Endothelial cell of umbilical vein (primary cell): Measurements from ENCODE around the gene SLC25A27. TPM values are rescaled to one million over a fixed set of nuclear protein-coding genes. Genes with fewer than 3 reads are reported as not detected.

Experiments
- BruUV-seq: library from RNA; stranded (reverse); fragments of 400-500 nt; replicated peaks from 2 replicates; lab custom pipeline; 2021; lab: Mats Ljungman, UMichigan
- CTCF ChIA-PET: fragments of 300-600, 350-600 bp; sonication (Branson Sonifier 250); formaldehyde crosslinking; loops from one replicate; lab custom pipeline; 2021; ENCODE audit warnings: antibody characterized with exemption, inconsistent platforms; lab: Charles Lee
- POLR2A ChIA-PET: fragments of 300-600, 350-600 bp; sonication (Branson Sonifier 250); formaldehyde crosslinking; loops from one replicate; lab custom pipeline; 2021; ENCODE audit warnings: antibody characterized with exemption, inconsistent platforms; lab: Charles Lee
- DNase-seq: peaks from one replicate; pipeline ENCODE4 v3.0.0-alpha.2; 2011; ENCODE audit warnings: low read depth, low spot score
- FAIRE-seq: peaks from 2 replicates; lab custom pipeline; 2011; peaks lifted over from hg19 to GRCh38; lab: Jason Lieb, UNC
- H2AFZ ChIP-seq: 2 replicates; pipeline ENCODE4 v1.6.0; 2012; ENCODE audit warnings: low read depth, low read length, control low read depth, inconsistent platforms
- H3K27ac ChIP-seq: 2 replicates; pipeline ENCODE4 v1.5.1; 2011; ENCODE audit warnings: low read depth, mild to moderate bottlenecking, control low read depth, low read length, moderate library complexity; ENCODE audit not compliant: insufficient read depth
- H3K27me3 ChIP-seq, 2 experiments: 2 replicates each; pipeline versions ENCODE4 v1.6.0 to v1.6.1; 2011; ENCODE audit warnings: low read length in 2 of 2, mixed read lengths in 1 of 2; ENCODE audit not compliant: control insufficient read depth in 2 of 2, insufficient read depth in 2 of 2
- H3K36me3 ChIP-seq, 2 experiments: 2 replicates in 1 of 2; 3 replicates in 1 of 2; pipeline ENCODE4 v1.5.1; 2011; ENCODE audit warnings: low read length in 2 of 2, mild to moderate bottlenecking in 1 of 2, moderate library complexity in 1 of 2; ENCODE audit not compliant: control insufficient read depth in 2 of 2, insufficient read depth in 2 of 2; ENCODE audit errors: extremely low read depth in 1 of 2
- H3K4me1 ChIP-seq: 3 replicates; pipeline ENCODE4 v1.5.1; 2011; ENCODE audit warnings: mild to moderate bottlenecking, low read length; ENCODE audit not compliant: control insufficient read depth, insufficient read depth; ENCODE audit errors: extremely low read depth
- H3K4me2 ChIP-seq: 2 replicates; pipeline ENCODE4 v1.6.1; 2011; ENCODE audit warnings: low read length, control low read depth, mixed read lengths; ENCODE audit not compliant: insufficient read depth
- H3K4me3 ChIP-seq, 3 experiments: fragments of 200-600 bp in 1 of 3; sonication (generic), shearing (Covaris generic) in 1 of 3; replicated peaks in 1 of 3; 2 replicates each; pipeline ENCODE4 v1.5.1; 2011 to 2016; ENCODE audit warnings: control low read depth in 3 of 3, low read length in 3 of 3, mild to moderate bottlenecking in 2 of 3, inconsistent platforms in 1 of 3, low read depth in 1 of 3, moderate library complexity in 1 of 3; ENCODE audit not compliant: insufficient read depth in 1 of 3
- H3K79me2 ChIP-seq: 2 replicates; pipeline ENCODE4 v1.6.0; 2012; ENCODE audit warnings: low read length, inconsistent platforms; ENCODE audit not compliant: control insufficient read depth, insufficient read depth
- H3K9ac ChIP-seq: replicated peaks from 2 replicates; pipeline ENCODE3; 2011; ENCODE audit warnings: low read length, control low read depth; ENCODE audit not compliant: insufficient read depth; ENCODE audit errors: extremely low read depth
- H3K9me1 ChIP-seq: replicated peaks from 3 replicates; pipeline ENCODE4 v1.6.0; 2011; ENCODE audit warnings: mild to moderate bottlenecking, low read length; ENCODE audit not compliant: control insufficient read depth, insufficient read depth; ENCODE audit errors: extremely low read depth
- H3K9me3 ChIP-seq: replicated peaks from 2 replicates; pipeline ENCODE4 v1.5.1; 2012; ENCODE audit warnings: low read length, inconsistent platforms; ENCODE audit not compliant: control insufficient read depth, insufficient read depth
- H4K20me1 ChIP-seq: replicated peaks from 2 replicates; pipeline ENCODE3; 2011; ENCODE audit warnings: mild to moderate bottlenecking, low read length; ENCODE audit not compliant: control insufficient read depth, insufficient read depth; ENCODE audit errors: extremely low read depth
- CTCF ChIP-seq, 2 donors: IDR thresholded peaks; 1 replicate in 1 of 2; 2 replicates in 1 of 2; pipeline ENCODE4 v1.5.1; 2011; ENCODE audit warnings: low read length in 2 of 2, mild to moderate bottlenecking in 2 of 2, moderate library complexity in 2 of 2, control low read depth in 1 of 2, inconsistent platforms in 1 of 2, low read depth in 1 of 2; ENCODE audit not compliant: insufficient read depth in 1 of 2; ENCODE audit errors: extremely low read depth in 1 of 2
- EZH2 ChIP-seq: IDR thresholded peaks from 2 replicates; pipeline ENCODE4 v1.6.1; 2012; ENCODE audit warnings: borderline replicate concordance, low read depth, mild to moderate bottlenecking, moderate library complexity, low read length, inconsistent platforms; ENCODE audit not compliant: severe bottlenecking
- FOS ChIP-seq: IDR thresholded peaks from 2 replicates; pipeline ENCODE4 v1.6.1; 2011; ENCODE audit warnings: mild to moderate bottlenecking, low read length, moderate library complexity, borderline replicate concordance; ENCODE audit not compliant: insufficient read depth
- JUN ChIP-seq: IDR thresholded peaks from 2 replicates; pipeline ENCODE4 v1.6.1; 2011; ENCODE audit warnings: borderline replicate concordance, low read depth; ENCODE audit not compliant: insufficient read length, insufficient read depth
- MAX ChIP-seq: IDR thresholded peaks from 2 replicates; pipeline ENCODE4 v1.6.1; 2011; ENCODE audit not compliant: insufficient read depth, insufficient read length
- MYC ChIP-seq: IDR thresholded peaks from one replicate; pipeline ENCODE4 v1.6.1; 2011; ENCODE audit warnings: mild to moderate bottlenecking, low read depth, low read length
- POLR2AphosphoS5 ChIP-seq: IDR thresholded peaks from 2 replicates; pipeline ENCODE4 v1.6.1; 2012; ENCODE audit warnings: low read depth, mild to moderate bottlenecking, control low read depth, low read length, moderate library complexity; ENCODE audit not compliant: insufficient read depth
- dilution Hi-C: fragments of 300-500 bp; cut with MboI; formaldehyde crosslinking; loops from one replicate; pipeline ENCODE4 v1.15.0; 2019; ENCODE audit warnings: low sequenced_read_pairs; ENCODE audit not compliant: extremely low pct_ligation_motif_present
- intact Hi-C: fragments of 100-400 bp; cut with micrococcal nuclease; formaldehyde crosslinking; loops from one replicate; pipeline ENCODE4 v1.10.0; 2022
- polyA plus RNA-seq, 4 experiments: library from polyadenylated mRNA; depleted of rRNA in 3 of 4; stranded (reverse) in 3 of 4; unstranded in 1 of 4; fragments of >200 nt; gene quantifications; 2 replicates each; pipeline versions ENCODE4 v1.2.1 to v1.2.3, GENCODE V29; 2011 to 2012; ENCODE audit warnings: missing spikeins in 1 of 4
- total RNA-seq: library from RNA; stranded (reverse); gene quantifications from 2 replicates; pipeline ENCODE4 v1.2.3, GENCODE V29; 2021

Gene SLC25A27
- total and polyA plus RNA-seq, 2 donors (not counting 3 experiments of a cell fraction or from before 2014, with no cell fraction given): 3.3 to 4.0 TPM

- TF ChIP-seq JUN: no peak
- TF ChIP-seq EZH2: no peak
- TF ChIP-seq MYC: no peak
- no peak for TF ChIP-seq POLR2AphosphoS5
- TF ChIP-seq MAX: no peak
- no peak for TF ChIP-seq FOS
- no peak for TF ChIP-seq CTCF (IDR thresholded peaks at IDR 0.05; ENCODE audit: extremely low read depth in 1 of 2, insufficient read depth in 1 of 2, low read depth in 1 of 2, low read length in 2 of 2)
Observed at GRCh38 chr6:46667377-46667776, 14.6 kb downstream of the SLC25A27 start.

More at GRCh38 chr6:46667377-46667776, 14.6 kb downstream of the SLC25A27 start:
- FAIRE-seq (no peak), DNase-seq (no peak)
- H3K4me3 ChIP-seq: no peak overlapping the region
- H3K9me1 ChIP-seq: no peaks in the 10 kb centered on the region
- no peaks in the 10 kb centered on the region for H3K79me2 ChIP-seq
- no peaks in the 10 kb centered on the region for H3K9me3 ChIP-seq
- intact Hi-C loops (no loop called here), dilution Hi-C loops (no loop called here)
- no peak overlapping the region for H2AFZ ChIP-seq
- H3K36me3 ChIP-seq: no peaks in the 10 kb centered on the region
- no peaks in the 10 kb centered on the region for H3K27me3 ChIP-seq
- no TSS peak for BruUV-seq
- no peaks in the 10 kb centered on the region for H4K20me1 ChIP-seq
- CTCF ChIA-PET: no interaction called here
- H3K9ac ChIP-seq: no peak overlapping the region
- no peak overlapping the region for H3K27ac ChIP-seq
- no peak overlapping the region for H3K4me2 ChIP-seq
- no peaks in the 10 kb centered on the region for H3K4me1 ChIP-seq
- POLR2A ChIA-PET: no interaction called here
